HepG2 (cell line): Measurements from ENCODE around the gene GLOD4. TPM values are rescaled to one million over a fixed set of nuclear protein-coding genes. Genes with fewer than 3 reads are reported as not detected.

Experiments used
- ATF5 ChIP-seq: sonication (generic); formaldehyde crosslinking; IDR thresholded peaks from 2 replicates; pipeline ENCODE4 v1.4.0; 2020; ENCODE audit warnings: mild to moderate bottlenecking, low read depth, missing genetic modification reagents
- EZH2 ChIP-seq: conservative IDR thresholded peaks from 2 replicates; pipeline ENCODE4 v1.6.1; 2012; ENCODE audit warnings: mild to moderate bottlenecking, low read depth, low read length, moderate library complexity
- FOSL1 ChIP-seq: sonication (generic); formaldehyde crosslinking; IDR thresholded peaks from 2 replicates; pipeline ENCODE4 v1.9.0; 2021; ENCODE audit warnings: missing genetic modification reagents, borderline replicate concordance
- HHEX ChIP-seq: IDR thresholded peaks from 2 replicates; pipeline ENCODE4 v1.6.1; 2016; ENCODE audit warnings: control low read depth
- JDP2 ChIP-seq: sonication (generic); formaldehyde crosslinking; IDR thresholded peaks from 2 replicates; pipeline ENCODE4 v1.8.1; 2022; ENCODE audit warnings: missing genetic modification reagents, borderline replicate concordance
- KMT2B ChIP-seq: IDR thresholded peaks from 2 replicates; pipeline ENCODE4 v1.6.1; 2016; ENCODE audit warnings: missing genetic modification reagents, missing compliant biosample characterization
- RARG ChIP-seq: sonication (generic); formaldehyde crosslinking; IDR thresholded peaks from 2 replicates; pipeline ENCODE4 v1.4.0; 2020; ENCODE audit warnings: low read depth, mild to moderate bottlenecking, missing genetic modification reagents
- RBAK ChIP-seq: sonication (generic); formaldehyde crosslinking; IDR thresholded peaks from 2 replicates; pipeline ENCODE4 v1.5.1; 2020; ENCODE audit warnings: mild to moderate bottlenecking, missing genetic modification reagents
- SP5 ChIP-seq: IDR thresholded peaks from 2 replicates; pipeline ENCODE4 v1.6.1; 2016; ENCODE audit warnings: low read depth, borderline replicate concordance
- TSC22D2 ChIP-seq: sonication (generic); formaldehyde crosslinking; IDR thresholded peaks from 2 replicates; pipeline ENCODE4 v1.5.1; 2020; ENCODE audit warnings: missing genetic modification reagents, mild to moderate bottlenecking, borderline replicate concordance
- ZNF124 ChIP-seq: sonication (generic); formaldehyde crosslinking; IDR thresholded peaks from 2 replicates; pipeline ENCODE4 v1.4.0; 2020; ENCODE audit warnings: missing genetic modification reagents
- ZNF205 ChIP-seq: IDR thresholded peaks from 2 replicates; pipeline ENCODE4 v1.6.1; 2018; ENCODE audit warnings: missing biosample characterization, missing genetic modification reagents
- ZNF251 ChIP-seq: sonication (generic); formaldehyde crosslinking; IDR thresholded peaks from 2 replicates; pipeline ENCODE4 v1.9.0; 2021; ENCODE audit warnings: mild to moderate bottlenecking, missing genetic modification reagents
- ZNF260 ChIP-seq: sonication (generic); formaldehyde crosslinking; IDR thresholded peaks from 2 replicates; pipeline ENCODE4 v1.4.0; 2020; ENCODE audit warnings: missing genetic modification reagents, low read depth, mild to moderate bottlenecking, borderline replicate concordance
- ZNF552 ChIP-seq: sonication (generic); formaldehyde crosslinking; IDR thresholded peaks from 2 replicates; pipeline ENCODE4 v1.9.0; 2022; ENCODE audit warnings: missing genetic modification reagents, mild to moderate bottlenecking, borderline replicate concordance
- ZNF562 ChIP-seq: sonication (generic); formaldehyde crosslinking; IDR thresholded peaks from 2 replicates; pipeline ENCODE4 v1.8.0; 2022; ENCODE audit warnings: missing genetic modification reagents, borderline replicate concordance
- polyA plus RNA-seq, 8 experiments: library from polyadenylated mRNA; depleted of rRNA in 3 of 8; stranded (reverse) in 7 of 8; unstranded in 1 of 8; fragments of >200 nt; fragmentation: Illumina TruSeq in 4 of 8; extraction: Trizol in 4 of 8; gene quantifications; 2 replicates each; pipeline versions ENCODE4 v1.2.1 to v1.2.3, GENCODE V29; 2011 to 2016; ENCODE audit warnings: low read depth in 4 of 8, missing spikeins in 1 of 8, mixed read lengths in 1 of 8; ENCODE audit not compliant: insufficient read depth in 1 of 8
- total RNA-seq, 5 experiments: library from RNA; depleted of rRNA; stranded (reverse); fragments of >200 nt; fragmentation: Illumina TruSeq; extraction: Trizol; gene quantifications; 2 replicates each; pipeline ENCODE4 v1.2.3, GENCODE V29; 2016; ENCODE audit warnings: low read depth in 1 of 5
- TF ChIP-seq, protein P1 (sequence below): sonication (generic); formaldehyde crosslinking; conservative IDR thresholded peaks from 2 replicates; pipeline ENCODE4 v1.4.0; 2020; ENCODE audit warnings: missing genetic modification reagents
- TF ChIP-seq, protein P2 (sequence below): IDR thresholded peaks from 2 replicates; pipeline ENCODE4 v1.6.1; 2016; ENCODE audit warnings: low read depth, control low read depth
- TF ChIP-seq, protein P3 (sequence below): fragments of 450-650 bp; IDR thresholded peaks from 2 replicates; pipeline ENCODE4 v1.6.1; 2016
- TF ChIP-seq, protein P4 (sequence below): sonication (generic); formaldehyde crosslinking; conservative IDR thresholded peaks from 2 replicates; pipeline ENCODE4 v1.8.0; 2022; ENCODE audit warnings: low read depth, missing genetic modification reagents

GLOD4 gene
- total and polyA plus RNA-seq, 2 of the 13 experiments (the other 11 are each of a cell fraction or from before 2014, with no cell fraction given), result 53.7 to 87.8 TPM

DNA sequence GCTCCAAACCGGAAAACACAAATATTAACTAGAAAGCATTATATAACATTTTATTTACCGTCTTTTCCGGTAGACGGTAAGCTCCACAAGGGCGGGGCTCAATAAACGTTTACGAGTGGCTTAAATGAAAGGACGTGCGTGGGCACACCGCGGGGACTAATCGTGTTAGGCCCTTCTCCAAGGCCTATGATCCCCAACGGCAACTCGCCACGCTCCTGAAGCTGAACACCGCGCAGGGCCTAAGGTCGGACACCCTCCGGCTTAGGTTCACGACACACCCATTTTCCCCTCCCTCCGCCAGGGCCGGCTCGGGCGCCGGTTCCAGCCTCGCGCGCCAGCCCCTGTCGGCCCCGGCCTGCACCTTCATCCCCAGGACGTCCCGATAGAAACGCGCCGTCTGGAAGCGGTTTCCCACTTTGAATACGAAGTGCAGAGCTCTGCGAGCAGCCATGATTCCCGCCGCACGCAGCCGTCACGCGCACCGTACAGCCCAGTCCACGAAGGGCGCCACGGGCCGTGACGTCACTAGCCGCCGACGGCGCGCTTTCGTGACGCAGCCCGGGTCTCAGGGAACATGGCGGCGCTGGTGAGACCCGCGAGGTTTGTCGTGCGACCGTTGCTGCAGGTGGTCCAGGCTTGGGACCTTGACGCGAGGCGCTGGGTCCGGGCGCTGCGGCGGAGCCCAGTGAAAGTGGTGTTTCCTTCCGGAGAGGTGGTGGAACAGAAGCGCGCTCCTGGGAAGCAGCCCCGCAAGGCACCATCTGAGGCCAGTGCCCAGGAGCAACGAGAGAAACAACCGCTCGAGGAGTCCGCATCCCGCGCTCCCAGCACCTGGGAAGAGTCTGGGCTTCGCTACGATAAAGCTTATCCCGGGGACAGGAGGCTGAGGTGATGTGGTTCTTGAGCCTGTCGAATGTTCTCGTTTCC lies at the start of gene GLOD4, which contains the start of gene MRM3 (continued):
- TF ChIP-seq SP5 (CRISPR knock-in tag) (peak; percentile 21; the same call in 1 of the 2 replicates), ZNF205 (CRISPR knock-in tag) (peak; percentile 81), ZNF124 (CRISPR knock-in tag) (peak; percentile 93; the same call in 1 of the 2 replicates), ATF5 (CRISPR knock-in tag) (no peak), JDP2 (CRISPR knock-in tag) (no peak), RARG (no peak; the same call in 1 of the 2 replicates), ZNF562 (CRISPR knock-in tag) (no peak), ZNF260 (CRISPR knock-in tag) (no peak), KMT2B (peak; percentile 100), EZH2 (no peak), FOSL1 (CRISPR knock-in tag) (no peak), TSC22D2 (CRISPR knock-in tag) (peak; percentile 31; the same call in 1 of the 2 replicates), ZNF251 (CRISPR knock-in tag) (no peak), RBAK (no peak), HHEX (CRISPR knock-in tag) (no peak), ZNF552 (peak; percentile 90)
- TF ChIP-seq, protein P1, sequence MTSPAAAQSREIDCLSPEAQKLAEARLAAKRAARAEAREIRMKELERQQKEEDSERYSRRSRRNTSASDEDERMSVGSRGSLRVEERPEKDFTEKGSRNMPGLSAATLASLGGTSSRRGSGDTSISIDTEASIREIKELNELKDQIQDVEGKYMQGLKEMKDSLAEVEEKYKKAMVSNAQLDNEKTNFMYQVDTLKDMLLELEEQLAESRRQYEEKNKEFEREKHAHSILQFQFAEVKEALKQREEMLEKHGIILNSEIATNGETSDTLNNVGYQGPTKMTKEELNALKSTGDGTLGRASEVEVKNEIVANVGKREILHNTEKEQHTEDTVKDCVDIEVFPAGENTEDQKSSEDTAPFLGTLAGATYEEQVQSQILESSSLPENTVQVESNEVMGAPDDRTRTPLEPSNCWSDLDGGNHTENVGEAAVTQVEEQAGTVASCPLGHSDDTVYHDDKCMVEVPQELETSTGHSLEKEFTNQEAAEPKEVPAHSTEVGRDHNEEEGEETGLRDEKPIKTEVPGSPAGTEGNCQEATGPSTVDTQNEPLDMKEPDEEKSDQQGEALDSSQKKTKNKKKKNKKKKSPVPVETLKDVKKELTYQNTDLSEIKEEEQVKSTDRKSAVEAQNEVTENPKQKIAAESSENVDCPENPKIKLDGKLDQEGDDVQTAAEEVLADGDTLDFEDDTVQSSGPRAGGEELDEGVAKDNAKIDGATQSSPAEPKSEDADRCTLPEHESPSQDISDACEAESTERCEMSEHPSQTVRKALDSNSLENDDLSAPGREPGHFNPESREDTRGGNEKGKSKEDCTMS, result no peak
- TF ChIP-seq, protein P2, sequence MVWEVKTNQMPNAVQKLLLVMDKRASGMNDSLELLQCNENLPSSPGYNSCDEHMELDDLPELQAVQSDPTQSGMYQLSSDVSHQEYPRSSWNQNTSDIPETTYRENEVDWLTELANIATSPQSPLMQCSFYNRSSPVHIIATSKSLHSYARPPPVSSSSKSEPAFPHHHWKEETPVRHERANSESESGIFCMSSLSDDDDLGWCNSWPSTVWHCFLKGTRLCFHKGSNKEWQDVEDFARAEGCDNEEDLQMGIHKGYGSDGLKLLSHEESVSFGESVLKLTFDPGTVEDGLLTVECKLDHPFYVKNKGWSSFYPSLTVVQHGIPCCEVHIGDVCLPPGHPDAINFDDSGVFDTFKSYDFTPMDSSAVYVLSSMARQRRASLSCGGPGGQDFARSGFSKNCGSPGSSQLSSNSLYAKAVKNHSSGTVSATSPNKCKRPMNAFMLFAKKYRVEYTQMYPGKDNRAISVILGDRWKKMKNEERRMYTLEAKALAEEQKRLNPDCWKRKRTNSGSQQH (CRISPR knock-in tag), result peak; percentile 98
- TF ChIP-seq, protein P3, sequence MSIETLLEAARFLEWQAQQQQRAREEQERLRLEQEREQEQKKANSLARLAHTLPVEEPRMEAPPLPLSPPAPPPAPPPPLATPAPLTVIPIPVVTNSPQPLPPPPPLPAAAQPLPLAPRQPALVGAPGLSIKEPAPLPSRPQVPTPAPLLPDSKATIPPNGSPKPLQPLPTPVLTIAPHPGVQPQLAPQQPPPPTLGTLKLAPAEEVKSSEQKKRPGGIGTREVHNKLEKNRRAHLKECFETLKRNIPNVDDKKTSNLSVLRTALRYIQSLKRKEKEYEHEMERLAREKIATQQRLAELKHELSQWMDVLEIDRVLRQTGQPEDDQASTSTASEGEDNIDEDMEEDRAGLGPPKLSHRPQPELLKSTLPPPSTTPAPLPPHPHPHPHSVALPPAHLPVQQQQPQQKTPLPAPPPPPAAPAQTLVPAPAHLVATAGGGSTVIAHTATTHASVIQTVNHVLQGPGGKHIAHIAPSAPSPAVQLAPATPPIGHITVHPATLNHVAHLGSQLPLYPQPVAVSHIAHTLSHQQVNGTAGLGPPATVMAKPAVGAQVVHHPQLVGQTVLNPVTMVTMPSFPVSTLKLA, result peak; percentile 78
- TF ChIP-seq, protein P4, sequence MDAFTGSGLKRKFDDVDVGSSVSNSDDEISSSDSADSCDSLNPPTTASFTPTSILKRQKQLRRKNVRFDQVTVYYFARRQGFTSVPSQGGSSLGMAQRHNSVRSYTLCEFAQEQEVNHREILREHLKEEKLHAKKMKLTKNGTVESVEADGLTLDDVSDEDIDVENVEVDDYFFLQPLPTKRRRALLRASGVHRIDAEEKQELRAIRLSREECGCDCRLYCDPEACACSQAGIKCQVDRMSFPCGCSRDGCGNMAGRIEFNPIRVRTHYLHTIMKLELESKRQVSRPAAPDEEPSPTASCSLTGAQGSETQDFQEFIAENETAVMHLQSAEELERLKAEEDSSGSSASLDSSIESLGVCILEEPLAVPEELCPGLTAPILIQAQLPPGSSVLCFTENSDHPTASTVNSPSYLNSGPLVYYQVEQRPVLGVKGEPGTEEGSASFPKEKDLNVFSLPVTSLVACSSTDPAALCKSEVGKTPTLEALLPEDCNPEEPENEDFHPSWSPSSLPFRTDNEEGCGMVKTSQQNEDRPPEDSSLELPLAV (CRISPR knock-in tag), result no peak
